GM12892 (cell line): ENCODE results near the gene CDC42BPB.

ENCODE experiments used
- POLR2A ChIP-seq: IDR thresholded peaks from 2 replicates; pipeline ENCODE4 v1.6.1; 2011; ENCODE audit warnings: low read depth, low read length, control low read depth
- POLR2AphosphoS5 ChIP-seq: IDR thresholded peaks from 2 replicates; pipeline ENCODE4 v1.6.1; 2011; ENCODE audit warnings: low read depth, low read length, control low read depth

DNA sequence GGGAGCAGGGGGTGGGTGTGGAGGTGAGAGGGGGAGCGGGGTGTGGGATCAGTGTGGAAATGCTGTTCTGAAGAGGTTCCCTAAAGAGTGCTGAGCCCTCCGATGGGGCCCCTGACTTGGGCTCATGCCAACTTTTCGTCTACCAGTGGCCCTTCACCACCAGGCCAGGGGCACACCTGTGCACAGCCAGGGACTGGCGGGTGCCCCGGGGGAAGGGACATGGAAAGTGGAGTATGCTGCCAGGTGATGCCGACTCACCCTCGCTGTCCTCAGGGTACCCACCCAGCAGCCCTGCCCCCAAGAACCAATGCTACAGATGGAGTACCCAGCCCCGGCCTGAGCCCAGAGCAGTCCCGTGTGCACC, 108.7 kb downstream of the CDC42BPB start:
- no peak for TF ChIP-seq POLR2A
- TF ChIP-seq POLR2AphosphoS5 = no peak
